ENCODE measurements around the gene TXNDC8. TPM values are rescaled to one million over a fixed set of nuclear protein-coding genes. Genes with fewer than 3 reads are reported as not detected.

Gene TXNDC8
- total RNA-seq, 1 experiment from 2014 or later, result not detected

DNA sequence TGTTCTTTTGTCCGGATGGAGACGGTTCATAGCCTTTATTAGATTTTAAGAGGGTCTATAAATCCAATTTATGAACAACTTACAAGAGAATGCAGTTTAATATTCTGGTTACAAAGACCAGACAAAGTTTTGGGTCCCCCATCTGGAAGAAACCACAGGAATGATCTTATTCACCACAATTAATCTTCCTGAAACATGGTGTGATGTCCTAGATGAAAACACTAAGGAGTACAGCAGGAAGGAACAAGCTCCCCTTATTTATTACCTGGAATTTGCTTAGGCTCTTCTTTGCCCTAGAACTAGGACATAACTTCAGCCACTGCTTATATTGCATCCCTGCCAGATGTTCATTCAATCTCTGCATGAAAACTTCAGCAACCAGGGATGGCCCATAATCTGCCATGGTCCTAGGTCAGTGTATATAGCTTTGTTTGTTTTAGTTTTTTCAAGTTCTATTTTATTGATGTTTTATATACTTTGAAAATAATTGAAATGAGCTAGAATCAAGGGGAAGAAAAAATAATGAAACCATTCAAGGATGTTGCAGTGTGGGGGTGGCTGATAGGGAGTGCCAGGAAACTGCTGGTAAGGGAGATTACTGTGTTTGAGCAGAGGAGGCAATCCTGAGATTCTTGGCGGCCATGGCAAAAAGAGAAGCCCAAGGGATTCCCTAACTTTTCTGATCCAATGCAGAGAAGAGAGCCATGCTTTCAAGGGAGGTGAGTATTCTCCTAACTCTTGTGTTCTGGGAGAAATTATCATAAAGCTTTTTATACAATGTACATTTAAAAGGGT, 16.8 kb downstream of the TXNDC8 start:
- ATAC-seq (no peak), DNase-seq (no peak)
- Histone ChIP-seq H3K79me2 (ENCODE audit: low read length) (no peaks in the 10 kb centered on the region), H3K9me3 (ENCODE audit: low read length) (no peaks in the 10 kb centered on the region), H3K36me3 (ENCODE audit: low read depth, low read length) (no peaks in the 10 kb centered on the region), H3K27ac (ENCODE audit: low read length) (no peak overlapping the region), H3K9me2 (replicated peaks; ENCODE audit: low read length) (no peaks in the 10 kb centered on the region), H3F3A (ENCODE audit: low read length, unreplicated experiment) (no peaks in the 10 kb centered on the region), H3K4me3 (ENCODE audit: low read length) (no peak overlapping the region), H3K27me3 (ENCODE audit: low read length) (no peaks in the 10 kb centered on the region), H3K4me1 (ENCODE audit: insufficient read depth, low read length) (no peaks in the 10 kb centered on the region), H3K4me2 (ENCODE audit: low read length) (no peak overlapping the region), H4K20me1 (ENCODE audit: low read length) (no peaks in the 10 kb centered on the region), H2AFZ (ENCODE audit: low read length) (no peak overlapping the region), H3K9ac (ENCODE audit: low read length) (no peak overlapping the region)
- intact Hi-C loops (cut with micrococcal nuclease), result no loop called here
- BruUV-seq (replicated peaks), result no TSS peak
- TF ChIP-seq, protein P1, sequence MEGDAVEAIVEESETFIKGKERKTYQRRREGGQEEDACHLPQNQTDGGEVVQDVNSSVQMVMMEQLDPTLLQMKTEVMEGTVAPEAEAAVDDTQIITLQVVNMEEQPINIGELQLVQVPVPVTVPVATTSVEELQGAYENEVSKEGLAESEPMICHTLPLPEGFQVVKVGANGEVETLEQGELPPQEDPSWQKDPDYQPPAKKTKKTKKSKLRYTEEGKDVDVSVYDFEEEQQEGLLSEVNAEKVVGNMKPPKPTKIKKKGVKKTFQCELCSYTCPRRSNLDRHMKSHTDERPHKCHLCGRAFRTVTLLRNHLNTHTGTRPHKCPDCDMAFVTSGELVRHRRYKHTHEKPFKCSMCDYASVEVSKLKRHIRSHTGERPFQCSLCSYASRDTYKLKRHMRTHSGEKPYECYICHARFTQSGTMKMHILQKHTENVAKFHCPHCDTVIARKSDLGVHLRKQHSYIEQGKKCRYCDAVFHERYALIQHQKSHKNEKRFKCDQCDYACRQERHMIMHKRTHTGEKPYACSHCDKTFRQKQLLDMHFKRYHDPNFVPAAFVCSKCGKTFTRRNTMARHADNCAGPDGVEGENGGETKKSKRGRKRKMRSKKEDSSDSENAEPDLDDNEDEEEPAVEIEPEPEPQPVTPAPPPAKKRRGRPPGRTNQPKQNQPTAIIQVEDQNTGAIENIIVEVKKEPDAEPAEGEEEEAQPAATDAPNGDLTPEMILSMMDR (conservative IDR thresholded peaks at IDR 0.05; ENCODE audit: low read depth, low read length), result no peak
- TF ChIP-seq EZH2 (IDR thresholded peaks at IDR 0.05; ENCODE audit: low read length, unreplicated experiment) (no peak), EZH2phosphoT487 (IDR thresholded peaks at IDR 0.05; ENCODE audit: borderline replicate concordance, low read length) (no peak)
- POLR2A ChIA-PET (ENCODE audit: unreplicated experiment), result no interaction called here
- CTCF ChIA-PET, result no interaction called here

DNA sequence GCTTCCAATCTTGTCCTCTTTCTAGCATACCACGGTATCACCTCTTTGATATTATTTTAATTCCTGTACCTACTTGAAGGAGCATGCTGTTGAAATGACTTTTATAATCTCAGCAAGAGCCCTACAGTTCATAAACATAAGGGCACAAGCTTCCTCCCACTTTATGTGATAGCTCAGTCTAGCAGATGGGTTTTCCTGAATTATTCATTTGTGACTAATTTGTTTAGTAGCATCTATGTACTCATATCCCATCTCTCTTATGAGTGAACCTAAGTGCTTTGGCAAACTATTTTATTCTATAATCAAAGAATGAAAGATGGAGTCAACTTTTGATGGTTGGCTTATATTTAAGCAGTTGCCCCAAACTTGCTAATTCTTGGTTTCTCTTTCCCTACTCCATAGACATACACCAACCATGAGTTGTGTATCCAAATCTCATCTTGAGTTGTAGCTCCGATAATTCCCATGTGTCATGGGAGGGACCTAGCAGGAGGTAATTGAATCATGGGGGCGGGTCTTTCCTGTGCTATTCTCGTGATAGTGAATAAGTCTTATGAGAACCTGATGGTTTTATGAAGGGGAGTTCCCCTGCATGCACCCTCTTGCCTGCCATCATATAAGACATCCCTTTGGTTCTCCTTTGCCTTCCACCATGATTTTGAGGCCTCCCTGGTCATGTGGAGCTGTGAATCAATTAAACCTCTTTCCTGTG, 17.7 kb downstream of the TXNDC8 start:
- no peaks in the 10 kb centered on the region for H3F3A ChIP-seq (ENCODE audit: low read length, unreplicated experiment)
- H3K36me3 ChIP-seq (ENCODE audit: low read depth, low read length), result no peaks in the 10 kb centered on the region
- H2AFZ ChIP-seq (ENCODE audit: low read length), result no peak overlapping the region
- BruUV-seq (replicated peaks), result no TSS peak
- ATAC-seq, result no peak
- intact Hi-C loops (cut with micrococcal nuclease), result no loop called here
- no peaks in the 10 kb centered on the region for H3K9me3 ChIP-seq (ENCODE audit: low read length)
- DNase-seq, result no peak
- POLR2A ChIA-PET (ENCODE audit: unreplicated experiment), result no interaction called here
- no peak overlapping the region for H3K9ac ChIP-seq (ENCODE audit: low read length)
- H3K79me2 ChIP-seq (ENCODE audit: low read length), result no peaks in the 10 kb centered on the region
- H3K27me3 ChIP-seq (ENCODE audit: low read length), result no peaks in the 10 kb centered on the region
- CTCF ChIA-PET, result no interaction called here
- TF ChIP-seq EZH2 (IDR thresholded peaks at IDR 0.05; ENCODE audit: low read length, unreplicated experiment), result no peak
- TF ChIP-seq, protein P1 (conservative IDR thresholded peaks at IDR 0.05; ENCODE audit: low read depth, low read length), result no peak
- TF ChIP-seq EZH2phosphoT487 (IDR thresholded peaks at IDR 0.05; ENCODE audit: borderline replicate concordance, low read length), result no peak
- no peak overlapping the region for H3K4me3 ChIP-seq (ENCODE audit: low read length)
- no peak overlapping the region for H3K27ac ChIP-seq (ENCODE audit: low read length)
- no peak overlapping the region for H3K4me2 ChIP-seq (ENCODE audit: low read length)
- H4K20me1 ChIP-seq (ENCODE audit: low read length), result no peaks in the 10 kb centered on the region
- no peaks in the 10 kb centered on the region for H3K9me2 ChIP-seq (replicated peaks; ENCODE audit: low read length)
- no peaks in the 10 kb centered on the region for H3K4me1 ChIP-seq (ENCODE audit: insufficient read depth, low read length)

DNA sequence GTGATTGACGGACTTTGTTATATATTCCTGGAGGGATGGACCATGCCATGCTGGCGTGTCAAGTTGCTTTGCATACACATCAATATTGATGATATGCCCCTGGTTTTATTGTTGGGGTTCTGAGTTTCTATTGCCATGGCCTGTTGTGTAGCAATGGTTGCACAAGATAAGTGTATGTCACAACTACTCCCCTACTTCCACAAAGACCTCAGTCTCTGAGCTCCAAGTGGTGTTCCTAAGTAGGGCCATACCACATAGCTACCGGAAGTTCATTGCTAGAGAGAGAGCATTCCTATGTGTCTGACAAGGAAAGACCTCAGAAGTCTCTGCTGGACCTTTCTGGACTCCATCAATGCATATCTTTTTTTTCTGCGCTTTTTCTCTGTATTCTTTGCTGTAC, 19.8 kb downstream of the TXNDC8 start:
- H3K9me3 ChIP-seq (ENCODE audit: low read length), result no peaks in the 10 kb centered on the region
- no peak overlapping the region for H3K4me3 ChIP-seq (ENCODE audit: low read length)
- BruUV-seq (replicated peaks), result no TSS peak
- H4K20me1 ChIP-seq (ENCODE audit: low read length), result no peaks in the 10 kb centered on the region
- no peaks in the 10 kb centered on the region for H3K79me2 ChIP-seq (ENCODE audit: low read length)
- no peaks in the 10 kb centered on the region for H3F3A ChIP-seq (ENCODE audit: low read length, unreplicated experiment)
- no peaks in the 10 kb centered on the region for H3K27me3 ChIP-seq (ENCODE audit: low read length)
- no peak overlapping the region for H3K9ac ChIP-seq (ENCODE audit: low read length)
- POLR2A ChIA-PET (ENCODE audit: unreplicated experiment), result no interaction called here
- H3K36me3 ChIP-seq (ENCODE audit: low read depth, low read length), result no peaks in the 10 kb centered on the region
- no peak overlapping the region for H3K27ac ChIP-seq (ENCODE audit: low read length)
- DNase-seq, result no peak
- intact Hi-C loops (cut with micrococcal nuclease), result no loop called here
- H3K4me1 ChIP-seq (ENCODE audit: insufficient read depth, low read length), result no peaks in the 10 kb centered on the region
- no peak for ATAC-seq
- no peak overlapping the region for H3K4me2 ChIP-seq (ENCODE audit: low read length)
- no peaks in the 10 kb centered on the region for H3K9me2 ChIP-seq (replicated peaks; ENCODE audit: low read length)
- CTCF ChIA-PET, result no interaction called here
- H2AFZ ChIP-seq (ENCODE audit: low read length), result no peak overlapping the region
- no peak for TF ChIP-seq EZH2phosphoT487 (IDR thresholded peaks at IDR 0.05; ENCODE audit: borderline replicate concordance, low read length)
- no peak for TF ChIP-seq EZH2 (IDR thresholded peaks at IDR 0.05; ENCODE audit: low read length, unreplicated experiment)
- TF ChIP-seq, protein P1 (conservative IDR thresholded peaks at IDR 0.05; ENCODE audit: low read depth, low read length), result no peak

All from PC-3 (cell line).